ENCODE results near the gene TMEM38A. TPM values are rescaled to one million over a fixed set of nuclear protein-coding genes. Genes with fewer than 3 reads are reported as not detected.

The TMEM38A gene
- total and polyA plus RNA-seq, 4 donors, result 3.1 to 6.2 (median 3.9) TPM

DNA sequence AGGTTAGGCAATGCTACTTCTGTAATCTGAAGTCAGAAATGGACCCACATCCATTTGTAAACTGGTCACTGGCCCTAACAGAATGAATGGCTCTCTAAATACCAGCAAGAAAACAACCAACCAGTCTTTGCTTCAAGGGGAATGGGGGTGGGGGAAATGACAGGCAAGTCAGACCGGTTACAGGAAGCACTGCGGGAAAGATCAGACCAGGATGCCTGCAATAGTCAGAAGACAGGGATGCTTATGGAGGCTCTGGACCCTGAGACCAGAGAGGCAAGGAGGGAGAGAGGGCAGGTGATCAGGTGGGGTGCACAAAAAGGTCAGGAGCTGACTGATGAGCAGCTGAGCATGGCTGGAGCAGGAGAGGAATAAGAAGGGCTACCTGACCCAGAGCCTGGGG is 46.0 kb upstream of the TMEM38A start (continued):
- TF ChIP-seq CTCF (IDR thresholded peaks at IDR 0.05; ENCODE audit: low read depth, low read length, missing input control) (no peak), SP1 (IDR thresholded peaks at IDR 0.05) (no peak)

DNA sequence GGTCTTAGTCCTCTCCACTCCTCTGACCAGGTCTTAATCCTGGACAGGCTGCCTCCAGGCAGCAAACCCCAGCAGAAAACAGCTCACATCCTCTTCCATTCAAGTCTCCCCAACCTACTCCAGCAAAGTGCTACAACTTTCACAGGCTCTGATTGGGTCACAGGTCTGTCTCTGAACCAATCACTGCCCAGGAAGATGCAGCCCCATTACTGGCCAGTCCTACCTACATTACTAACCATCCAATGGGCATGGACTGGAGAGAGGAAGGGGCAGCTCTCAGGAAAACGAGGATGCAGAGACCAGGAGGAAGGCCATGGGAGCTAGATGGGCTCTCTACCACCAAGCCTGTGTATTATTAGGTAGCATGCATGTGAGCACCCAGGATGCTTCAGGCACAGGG is 45.1 kb upstream of the TMEM38A start:
- Histone ChIP-seq H3K4me1 (ENCODE audit: control insufficient read depth in 4 of 4, insufficient read depth in 4 of 4, low read length in 3 of 4) (peaks cover 2 to 30% (median 16%) of the 10 kb centered on the region in 4 donors), H3K4me3 (ENCODE audit: low read depth in 1 of 3, low read length in 3 of 3) (no peak overlapping the region)

More for the DNA sequence above, 45.1 kb upstream of the TMEM38A start:
- no peak for TF ChIP-seq FOXA1 (IDR thresholded peaks at IDR 0.05)
- TF ChIP-seq, protein P1, sequence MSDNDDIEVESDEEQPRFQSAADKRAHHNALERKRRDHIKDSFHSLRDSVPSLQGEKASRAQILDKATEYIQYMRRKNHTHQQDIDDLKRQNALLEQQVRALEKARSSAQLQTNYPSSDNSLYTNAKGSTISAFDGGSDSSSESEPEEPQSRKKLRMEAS (IDR thresholded peaks at IDR 0.05), result no peak
- no peak for TF ChIP-seq ZBTB33 (IDR thresholded peaks at IDR 0.05)
- TF ChIP-seq RAD21 (IDR thresholded peaks at IDR 0.05), result no peak
- no peak for TF ChIP-seq YY1 (IDR thresholded peaks at IDR 0.05)
- TF ChIP-seq REST (IDR thresholded peaks at IDR 0.05), result no peak
- no peak for TF ChIP-seq GABPA (IDR thresholded peaks at IDR 0.05 in 1 of 2, conservative IDR thresholded peaks at IDR 0.05 in 1 of 2)
- no peak for TF ChIP-seq TAF1 (conservative IDR thresholded peaks at IDR 0.05)
- TF ChIP-seq FOXA2 (IDR thresholded peaks at IDR 0.05), result no peak
- no peak for TF ChIP-seq SP1 (IDR thresholded peaks at IDR 0.05)
- no peak for TF ChIP-seq JUND (IDR thresholded peaks at IDR 0.05)
- TF ChIP-seq, protein P2, sequence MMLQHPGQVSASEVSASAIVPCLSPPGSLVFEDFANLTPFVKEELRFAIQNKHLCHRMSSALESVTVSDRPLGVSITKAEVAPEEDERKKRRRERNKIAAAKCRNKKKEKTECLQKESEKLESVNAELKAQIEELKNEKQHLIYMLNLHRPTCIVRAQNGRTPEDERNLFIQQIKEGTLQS (IDR thresholded peaks at IDR 0.05), result no peak
- no peak for TF ChIP-seq HNF4A (conservative IDR thresholded peaks at IDR 0.05)
- TF ChIP-seq HNF4G (IDR thresholded peaks at IDR 0.05), result no peak
- no peak for TF ChIP-seq CTCF (IDR thresholded peaks at IDR 0.05; ENCODE audit: low read depth, low read length, missing input control)
- TF ChIP-seq RXRA (IDR thresholded peaks at IDR 0.05), result no peak
- no peak for TF ChIP-seq NR2F2 (IDR thresholded peaks at IDR 0.05)
- TF ChIP-seq EGR1 (IDR thresholded peaks at IDR 0.05; ENCODE audit: low read depth in 2 of 2), result no peak
- DNase-seq (ENCODE audit: low spot score), result no peak
- H3K36me3 ChIP-seq (ENCODE audit: control insufficient read depth in 4 of 4, insufficient read depth in 3 of 4, low read depth in 1 of 4, low read length in 3 of 4), result no peaks in the 10 kb centered on the region
- 83% methylated on average over 1 of the region's 1 CpG for WGBS
- no peaks in the 10 kb centered on the region for H3K27me3 ChIP-seq (ENCODE audit: control insufficient read depth in 4 of 4, insufficient read depth in 4 of 4, low read length in 3 of 4)
- no peaks in the 10 kb centered on the region for H3K9me3 ChIP-seq (ENCODE audit: control insufficient read depth in 4 of 4, low read length in 3 of 4)
- no peak overlapping the region for H3K27ac ChIP-seq (ENCODE audit: low read depth in 1 of 2, low read length in 2 of 2)
- H3K9ac ChIP-seq (ENCODE audit: low read depth in 1 of 2, low read length in 2 of 2), result no peak overlapping the region

Data from liver (tissue), 9 donors.